GM12878 (cell line): ENCODE measurements around the gene PLXNA4. TPM values are rescaled to one million over a fixed set of nuclear protein-coding genes. Genes with fewer than 3 reads are reported as not detected.

Experiments used
- ATAC-seq: fragments of 200-7000 bp; cut with Tn5 transposase; 3 replicates; pipeline ENCODE4 v1.9.1; 2020; ENCODE audit warnings: mild to moderate bottlenecking, moderate library complexity
- BruUV-seq: library from RNA; stranded (reverse); fragments of 400-500 nt; replicated peaks from 2 replicates; lab custom pipeline; 2021; lab: Mats Ljungman, UMichigan
- CTCF ChIA-PET: fragments of 300-600 bp; sonication (Branson Sonifier 250); formaldehyde crosslinking; extraction: SDS; loops from one replicate; lab custom pipeline; 2021; ENCODE audit warnings: inconsistent platforms; lab: Yijun Ruan, JAX
- POLR2A ChIA-PET: fragments of 350-600 bp; formaldehyde crosslinking; extraction: SDS; loops from one replicate; lab custom pipeline; 2021; ENCODE audit warnings: inconsistent platforms; lab: Charles Lee
- RAD21 ChIA-PET: fragments of 300-600 bp; sonication (Branson Sonifier 250); formaldehyde crosslinking; loops from one replicate; lab custom pipeline; 2023; ENCODE audit warnings: antibody characterized with exemption; ENCODE audit not compliant: unreplicated experiment; lab: Charles Lee
- SMC1A ChIA-PET: fragments of 300-600 bp; sonication (Branson Sonifier 250); formaldehyde crosslinking; loops from one replicate; lab custom pipeline; 2023; ENCODE audit not compliant: unreplicated experiment, uncharacterized antibody; lab: Charles Lee
- DNase-seq: peaks from one replicate; pipeline ENCODE4 v3.0.0-alpha.2; 2011; ENCODE audit warnings: low read depth, low spot score
- FAIRE-seq: peaks from 3 replicates; lab custom pipeline; 2011; peaks lifted over from hg19 to GRCh38; lab: Jason Lieb, UNC
- H2AFZ ChIP-seq: 2 replicates; pipeline ENCODE4 v1.6.0; 2011; ENCODE audit warnings: low read depth, low read length, control low read depth; ENCODE audit not compliant: control insufficient read depth
- H3K27ac ChIP-seq: 2 replicates; pipeline ENCODE4 v1.5.1; 2011; ENCODE audit warnings: control low read depth; ENCODE audit not compliant: control insufficient read depth, insufficient read depth
- H3K27me3 ChIP-seq, 2 experiments: replicated peaks in 1 of 2; 2 replicates each; pipeline versions ENCODE4 v1.6.0 to v1.6.1; 2011; ENCODE audit warnings: low read length in 1 of 2; ENCODE audit not compliant: control insufficient read depth in 2 of 2, insufficient read depth in 2 of 2
- H3K36me3 ChIP-seq, 2 experiments: 2 replicates each; pipeline ENCODE4 v1.5.1; 2011; ENCODE audit warnings: low read length in 1 of 2; ENCODE audit not compliant: control insufficient read depth in 2 of 2, insufficient read depth in 2 of 2
- H3K4me1 ChIP-seq: 2 replicates; pipeline ENCODE4 v1.6.1; 2011; ENCODE audit warnings: mild to moderate bottlenecking, low read length, moderate library complexity, mixed read lengths; ENCODE audit not compliant: control insufficient read depth, insufficient read depth
- H3K4me2 ChIP-seq: 2 replicates; pipeline ENCODE4 v1.6.0; 2011; ENCODE audit warnings: control low read depth; ENCODE audit not compliant: control insufficient read depth, insufficient read depth
- H3K4me3 ChIP-seq: fragments of 200-600 bp; sonication (generic); 2 replicates; pipeline ENCODE4 v1.5.1; 2016
- H3K79me2 ChIP-seq: 2 replicates; pipeline ENCODE4 v1.6.0; 2011; ENCODE audit warnings: low read length; ENCODE audit not compliant: control insufficient read depth, insufficient read depth
- H3K9ac ChIP-seq: 2 replicates; pipeline ENCODE4 v1.8.0; 2011; ENCODE audit warnings: low read length, control low read depth, mixed read lengths; ENCODE audit not compliant: control insufficient read depth, insufficient read depth
- H3K9me3 ChIP-seq: replicated peaks from 3 replicates; pipeline ENCODE4 v1.5.1; 2011; ENCODE audit warnings: mild to moderate bottlenecking, low read length; ENCODE audit not compliant: control insufficient read depth, insufficient read depth
- H4K20me1 ChIP-seq: 2 replicates; pipeline ENCODE4 v1.6.0; 2011; ENCODE audit not compliant: control insufficient read depth, insufficient read depth
- CEBPZ ChIP-seq: fragments of 150-350 bp; IDR thresholded peaks from 2 replicates; pipeline ENCODE4 v1.6.1; 2016; ENCODE audit warnings: low read depth, low read length
- JUND ChIP-seq: IDR thresholded peaks from 2 replicates; pipeline ENCODE4 v1.6.1; 2012; ENCODE audit warnings: low read depth, mild to moderate bottlenecking, low read length, improper control_type of control experiment, moderate library complexity
- KDM1A ChIP-seq: fragments of 200-600 bp; sonication (generic); IDR thresholded peaks from 2 replicates; pipeline ENCODE4 v1.6.1; 2016; ENCODE audit warnings: borderline replicate concordance
- YBX1 ChIP-seq: fragments of 450-650 bp; IDR thresholded peaks from 2 replicates; pipeline ENCODE4 v1.6.1; 2016; ENCODE audit warnings: antibody characterized with exemption
- ZNF217 ChIP-seq: fragments of 450-650 bp; IDR thresholded peaks from 2 replicates; pipeline ENCODE4 v1.6.1; 2017; ENCODE audit warnings: antibody characterized with exemption, mild to moderate bottlenecking
- WGBS: methylation state at CpG from one replicate; pipeline ENCODE4 v1.1.6; 2016; ENCODE audit warnings: low lambda C conversion rate; ENCODE audit not compliant: insufficient replicate concordance, insufficient coverage; ENCODE audit errors: missing lambda C conversion rate; 5-methylcytosine and 5-hydroxymethylcytosine counted together
- in situ Hi-C: fragments of 300-500 bp; cut with MboI; formaldehyde crosslinking; loops from 9 replicates; pipeline ENCODE4 v1.14.3; 2018; ENCODE audit warnings: mixed read lengths
- intact Hi-C: fragments of 100-400 bp; cut with micrococcal nuclease; formaldehyde crosslinking; loops from one replicate; pipeline ENCODE4 v1.14.2; 2022; ENCODE audit not compliant: unreplicated experiment
- polyA plus RNA-seq, 11 experiments: library from polyadenylated mRNA; depleted of rRNA in 4 of 11; unstranded in 6 of 11; stranded (reverse) in 5 of 11; fragments of >200 nt; fragmentation: Nextera tagmentation in 4 of 11; fragmentation: Illumina TruSeq in 1 of 11; extraction: Ambion mirVana in 4 of 11; extraction: Trizol in 1 of 11; gene quantifications; 1 replicate in 1 of 11; 2 replicates in 10 of 11; pipeline versions ENCODE4 v1.2.1 to v1.2.3, GENCODE V29; 2011 to 2016; ENCODE audit warnings: inconsistent platforms in 2 of 11, missing spikeins in 2 of 11, low read depth in 1 of 11
- total RNA-seq, 4 experiments: library from RNA; depleted of rRNA in 3 of 4; stranded (reverse); fragments of >200 nt in 3 of 4; fragmentation: Illumina TruSeq in 1 of 4; extraction: Trizol in 1 of 4; gene quantifications; 2 replicates each; pipeline versions ENCODE4 v1.2.1 to v1.2.3, GENCODE V29; 2013 to 2021
- TF ChIP-seq, protein P1 (sequence below): fragments of 450-650 bp; IDR thresholded peaks from 2 replicates; pipeline ENCODE4 v1.6.1; 2017; ENCODE audit warnings: borderline replicate concordance

The PLXNA4 gene
- total and polyA plus RNA-seq, 10 of the 15 experiments (the other 5 are each of a cell fraction or from before 2014, with no cell fraction given) = 0.03 TPM; not detected in 9

GRCh38 chr7:132544025-132544424, 32.2 kb downstream of the PLXNA4 start (continued):
- TF ChIP-seq CEBPZ = no peak
- TF ChIP-seq YBX1 = no peak
- TF ChIP-seq, protein P1, sequence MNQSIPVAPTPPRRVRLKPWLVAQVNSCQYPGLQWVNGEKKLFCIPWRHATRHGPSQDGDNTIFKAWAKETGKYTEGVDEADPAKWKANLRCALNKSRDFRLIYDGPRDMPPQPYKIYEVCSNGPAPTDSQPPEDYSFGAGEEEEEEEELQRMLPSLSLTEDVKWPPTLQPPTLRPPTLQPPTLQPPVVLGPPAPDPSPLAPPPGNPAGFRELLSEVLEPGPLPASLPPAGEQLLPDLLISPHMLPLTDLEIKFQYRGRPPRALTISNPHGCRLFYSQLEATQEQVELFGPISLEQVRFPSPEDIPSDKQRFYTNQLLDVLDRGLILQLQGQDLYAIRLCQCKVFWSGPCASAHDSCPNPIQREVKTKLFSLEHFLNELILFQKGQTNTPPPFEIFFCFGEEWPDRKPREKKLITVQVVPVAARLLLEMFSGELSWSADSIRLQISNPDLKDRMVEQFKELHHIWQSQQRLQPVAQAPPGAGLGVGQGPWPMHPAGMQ = no peak
- TF ChIP-seq JUND = no peak
- no peak for TF ChIP-seq ZNF217
- no peak for TF ChIP-seq KDM1A

- Histone ChIP-seq H3K4me1 (no peaks in the 10 kb centered on the region), H2AFZ (no peak overlapping the region), H3K36me3 (no peaks in the 10 kb centered on the region), H3K4me2 (no peak overlapping the region), H3K27me3 (peaks cover 0 to 9% of the 10 kb centered on the region in 2 experiments; a peak in 3 of 4 replicates), H3K79me2 (no peaks in the 10 kb centered on the region), H3K9me3 (no peaks in the 10 kb centered on the region), H3K4me3 (no peak overlapping the region), H4K20me1 (no peaks in the 10 kb centered on the region), H3K9ac (no peak overlapping the region), H3K27ac (no peak overlapping the region)
- WGBS = 0% methylated on average over 1 of the region's 1 CpG
- POLR2A ChIA-PET = no interaction called here
- in situ Hi-C loops (no loop called here), intact Hi-C loops (no loop called here)
- FAIRE-seq (no peak), ATAC-seq (no peak), DNase-seq (no peak)
- CTCF ChIA-PET = interaction anchor here (0.6 kb wide), 1 partner anchor 169 kb away, joined by 3 read pairs; no protein-coding TSS in a partner anchor
- RAD21 ChIA-PET = no interaction called here
- SMC1A ChIA-PET = no interaction called here
- BruUV-seq = no TSS peak
- TF ChIP-seq JUND = no peak
Observed at GRCh38 chr7:132542895-132543294, 33.4 kb downstream of the PLXNA4 start.
